Activated naive CD4-positive, alpha-beta T cell treated with Interleukin-2 at 50 U/mL for 16 hours (primary cell): ENCODE measurements around the gene STAC3.

ENCODE experiments used
- DNase-seq: peaks from one replicate; pipeline ENCODE4 v3.0.0-alpha.2; 2020

The STAC3 gene

GRCh38 chr12:57222286-57223190, 28.4 kb downstream of the STAC3 start:
- DNase-seq, result no peak

- DNase-seq, result no peak
Observed at GRCh38 chr12:57221169-57221917, 29.6 kb downstream of the STAC3 start.

GRCh38 chr12:57220770-57221168, 30.2 kb downstream of the STAC3 start:
- DNase-seq, result no peak

- no peak for DNase-seq
Observed at GRCh38 chr12:57219993-57220754, 30.8 kb downstream of the STAC3 start.

GRCh38 chr12:57219205-57219992, 31.6 kb downstream of the STAC3 start:
- DNase-seq, result no peak

GRCh38 chr12:57218030-57218853, 32.7 kb downstream of the STAC3 start:
- DNase-seq, result no peak

GRCh38 chr12:57216921-57217879, 33.8 kb downstream of the STAC3 start:
- no peak for DNase-seq

- DNase-seq, result peak; percentile 66
Observed at GRCh38 chr12:57216014-57216911, 34.7 kb downstream of the STAC3 start, which contains the start of gene NXPH4. NXPH4 (plus strand) TSS chr12:57216794; CDS start chr12:57216970, 176 bp downstream.

GRCh38 chr12:57215668-57216013, 35.3 kb downstream of the STAC3 start:
- DNase-seq, result no peak

- no peak for DNase-seq
Observed at GRCh38 chr12:57215065-57215464, 35.9 kb downstream of the STAC3 start.

GRCh38 chr12:57214398-57214781, 36.6 kb downstream of the STAC3 start:
- DNase-seq, result peak; percentile 76

GRCh38 chr12:57213763-57214397, 37.1 kb downstream of the STAC3 start:
- no peak for DNase-seq

GRCh38 chr12:57213058-57213715, 37.8 kb downstream of the STAC3 start:
- DNase-seq, result peak; percentile 86

- DNase-seq, result no peak
Observed at GRCh38 chr12:57212701-57213057, 38.3 kb downstream of the STAC3 start.

- DNase-seq, result no peak
Observed at GRCh38 chr12:57211791-57212700, 38.9 kb downstream of the STAC3 start.

GRCh38 chr12:57210926-57211692, 39.9 kb downstream of the STAC3 start:
- no peak for DNase-seq
